Glomerular visceral epithelial cell (primary cell): Measurements from ENCODE around the gene DUSP15.
"Not testable (repeated sequence)": the region's sequence is repeated elsewhere in the genome, so short reads cannot be mapped to it uniquely, and the experiment has no call there.

Source experiments
- DNase-seq: peaks from one replicate; pipeline ENCODE4 v3.0.0-alpha.2; 2016; ENCODE audit errors: extremely low spot score

DUSP15 gene

GRCh38 chr20:31869942-31870725 lies at the start of gene DUSP15, which contains the start of gene TTLL9:
Gene DUSP15, minus strand, starts transcription at chr20:31870527. Its CDS starts 190 bp downstream, at chr20:31870337.
Gene TTLL9, plus strand, starts transcription at chr20:31870634. Its CDS starts 493 bp downstream, at chr20:31871127.
- DNase-seq = no peak

- DNase-seq = no peak
These were observed 49.3 kb upstream of the DUSP15 start for GRCh38 chr20:31919410-31920155.

- DNase-seq = no peak
These were observed 48.3 kb upstream of the DUSP15 start for GRCh38 chr20:31918466-31919105.

- DNase-seq = not testable (repeated sequence)
These were observed 47.7 kb upstream of the DUSP15 start for GRCh38 chr20:31917962-31918412.

- DNase-seq = no peak
These were observed 46.4 kb upstream of the DUSP15 start for GRCh38 chr20:31916708-31917107.

GRCh38 chr20:31915491-31916280 lies 45.4 kb upstream of the DUSP15 start:
- no peak for DNase-seq

- no peak for DNase-seq
These were observed 43.8 kb upstream of the DUSP15 start for GRCh38 chr20:31914170-31914569.

- DNase-seq = no peak
These were observed 43.3 kb upstream of the DUSP15 start for GRCh38 chr20:31913431-31914157.

- DNase-seq = no peak
These were observed 39.9 kb upstream of the DUSP15 start for GRCh38 chr20:31910071-31910803.

- no peak for DNase-seq
These were observed 39.1 kb upstream of the DUSP15 start for GRCh38 chr20:31909253-31910070.

GRCh38 chr20:31908424-31908823 lies 38.1 kb upstream of the DUSP15 start:
- no peak for DNase-seq

- no peak for DNase-seq
These were observed 37.7 kb upstream of the DUSP15 start for GRCh38 chr20:31908016-31908415.

GRCh38 chr20:31907046-31907445 lies 36.7 kb upstream of the DUSP15 start:
- DNase-seq = no peak

GRCh38 chr20:31906001-31906400 lies 35.7 kb upstream of the DUSP15 start:
- DNase-seq = no peak

- DNase-seq = no peak
These were observed 33.5 kb upstream of the DUSP15 start for GRCh38 chr20:31903627-31904386.

GRCh38 chr20:31901615-31902014 lies 31.3 kb upstream of the DUSP15 start:
- no peak for DNase-seq

- DNase-seq = no peak
These were observed 27.2 kb upstream of the DUSP15 start for GRCh38 chr20:31897541-31897940.

- DNase-seq = no peak
These were observed 25.7 kb upstream of the DUSP15 start for GRCh38 chr20:31896049-31896448.
